T-helper 17 cell (primary cell): Measurements from ENCODE around the gene DDX55. TPM values are rescaled to one million over a fixed set of nuclear protein-coding genes. Genes with fewer than 3 reads are reported as not detected.
"Not testable (repeated sequence)": the region's sequence is repeated elsewhere in the genome, so short reads cannot be mapped to it uniquely, and the experiment has no call there.

Source experiments
- ATAC-seq: fragments of 150-1000 bp; cut with Tn5 transposase; 2 replicates; pipeline ENCODE4 v1.10.0; 2021; ENCODE audit warnings: mild to moderate bottlenecking, moderate library complexity
- DNase-seq, 3 donors: peaks; one replicate each; pipeline versions ENCODE4 v3.0.0 to v3.0.0-alpha.2; 2020 to 2021
- H3K9me3 ChIP-seq: one replicate; pipeline ENCODE4 v1.7.0; 2013; ENCODE audit warnings: low read length, mild to moderate bottlenecking; ENCODE audit not compliant: control insufficient read depth, poor library complexity, severe bottlenecking
- H3K27ac Mint-ChIP-seq: one replicate; pipeline ENCODE4 v1.8.0; 2022; ENCODE audit warnings: mild to moderate bottlenecking, moderate library complexity, mixed read lengths
- H3K27me3 Mint-ChIP-seq: one replicate; pipeline ENCODE4 v1.8.0; 2022; ENCODE audit warnings: mixed read lengths
- H3K36me3 Mint-ChIP-seq: one replicate; pipeline ENCODE4 v1.8.0; 2022; ENCODE audit warnings: low read depth, mixed read lengths
- H3K4me1 Mint-ChIP-seq: one replicate; pipeline ENCODE4 v1.8.0; 2022; ENCODE audit warnings: mild to moderate bottlenecking, mixed read lengths
- H3K4me3 Mint-ChIP-seq: one replicate; pipeline ENCODE4 v1.8.0; 2022; ENCODE audit warnings: mild to moderate bottlenecking, moderate library complexity, mixed read lengths
- total RNA-seq, 4 donors: library from RNA in 2 of 4; stranded (reverse) in 2 of 4; gene quantifications; one replicate each; pipeline ENCODE4 v1.2.3 and lab custom pipeline; 2022 to 2026

Gene DDX55
- total RNA-seq, 2 donors from 2014 or later = 22.7 to 26.0 TPM

GRCh38 chr12:123595729-123596128, 6.2 kb upstream of the DDX55 start:
- DNase-seq (no peak), ATAC-seq (no peak)
- no peak overlapping the region for H3K27ac Mint-ChIP-seq
- no peak overlapping the region for H3K4me3 Mint-ChIP-seq
- peaks cover 6% of the 10 kb centered on the region for H3K36me3 Mint-ChIP-seq
- peaks cover 16% of the 10 kb centered on the region for H3K4me1 Mint-ChIP-seq
- H3K27me3 Mint-ChIP-seq = no peaks in the 10 kb centered on the region
- H3K9me3 ChIP-seq = no peaks in the 10 kb centered on the region

GRCh38 chr12:123597100-123597499, 4.8 kb upstream of the DDX55 start:
- no peak overlapping the region for H3K4me3 Mint-ChIP-seq
- H3K27ac Mint-ChIP-seq = no peak overlapping the region
- no peak for ATAC-seq
- peaks cover 15% of the 10 kb centered on the region for H3K4me1 Mint-ChIP-seq
- H3K9me3 ChIP-seq = no peaks in the 10 kb centered on the region
- H3K27me3 Mint-ChIP-seq = no peaks in the 10 kb centered on the region
- H3K36me3 Mint-ChIP-seq = peaks cover 4% of the 10 kb centered on the region
- no peak for DNase-seq

GRCh38 chr12:123598522-123598921, 3.4 kb upstream of the DDX55 start:
- Mint-ChIP-seq H3K4me3 (no peak overlapping the region), H3K36me3 (peaks cover 3% of the 10 kb centered on the region), H3K27ac (peak overlapping the region; percentile 79), H3K27me3 (no peaks in the 10 kb centered on the region), H3K4me1 (peaks cover 21% of the 10 kb centered on the region)
- DNase-seq = no peak
- ATAC-seq = no peak
- H3K9me3 ChIP-seq = no peaks in the 10 kb centered on the region

- Mint-ChIP-seq H3K4me1 (peaks cover 21% of the 10 kb centered on the region), H3K36me3 (peaks cover 3% of the 10 kb centered on the region), H3K4me3 (peak overlapping the region; percentile 63), H3K27ac (peak overlapping the region; percentile 79), H3K27me3 (no peaks in the 10 kb centered on the region)
- DNase-seq (no peak), ATAC-seq (no peak)
- H3K9me3 ChIP-seq = no peaks in the 10 kb centered on the region
Measured at GRCh38 chr12:123599310-123599709, 2.6 kb upstream of the DDX55 start.

GRCh38 chr12:123599721-123600120, 2.2 kb upstream of the DDX55 start:
- peak overlapping the region; percentile 95 for H3K27ac Mint-ChIP-seq
- ATAC-seq = no peak
- H3K4me3 Mint-ChIP-seq = peak overlapping the region; percentile 63
- no peaks in the 10 kb centered on the region for H3K9me3 ChIP-seq
- H3K4me1 Mint-ChIP-seq = peaks cover 21% of the 10 kb centered on the region
- no peak for DNase-seq
- peaks cover 3% of the 10 kb centered on the region for H3K36me3 Mint-ChIP-seq
- H3K27me3 Mint-ChIP-seq = no peaks in the 10 kb centered on the region

GRCh38 chr12:123602651-123603195, 824 bp downstream of the DDX55 start:
- Mint-ChIP-seq H3K4me3 (peak overlapping the region; percentile 99), H3K4me1 (peaks cover 24% of the 10 kb centered on the region), H3K36me3 (peaks cover 3% of the 10 kb centered on the region), H3K27me3 (no peaks in the 10 kb centered on the region), H3K27ac (peak overlapping the region; percentile 95)
- H3K9me3 ChIP-seq = no peaks in the 10 kb centered on the region
- ATAC-seq = no peak
- DNase-seq = no peak

- not testable (repeated sequence) for H3K9me3 ChIP-seq, H3K4me3 Mint-ChIP-seq, DNase-seq, ATAC-seq, H3K27me3 Mint-ChIP-seq, H3K27ac Mint-ChIP-seq, H3K36me3 Mint-ChIP-seq
- peaks cover 25% of the 10 kb centered on the region for H3K4me1 Mint-ChIP-seq
Measured at GRCh38 chr12:123603495-123603894, 1.6 kb downstream of the DDX55 start.

GRCh38 chr12:123607756-123608155, 5.9 kb downstream of the DDX55 start:
- H3K36me3 Mint-ChIP-seq = peaks cover 4% of the 10 kb centered on the region

GRCh38 chr12:123608182-123608581, 6.3 kb downstream of the DDX55 start:
- peaks cover 6% of the 10 kb centered on the region for H3K4me1 Mint-ChIP-seq
- H3K9me3 ChIP-seq = no peaks in the 10 kb centered on the region
- DNase-seq = no peak
- no peak for ATAC-seq
- H3K36me3 Mint-ChIP-seq = peaks cover 4% of the 10 kb centered on the region
- peak overlapping the region; percentile 56 for H3K27ac Mint-ChIP-seq
- no peak overlapping the region for H3K4me3 Mint-ChIP-seq
- no peaks in the 10 kb centered on the region for H3K27me3 Mint-ChIP-seq

More at GRCh38 chr12:123607756-123608155, 5.9 kb downstream of the DDX55 start:
- ATAC-seq (no peak), DNase-seq (no peak)
- Mint-ChIP-seq H3K4me3 (no peak overlapping the region), H3K4me1 (peaks cover 10% of the 10 kb centered on the region), H3K27me3 (no peaks in the 10 kb centered on the region), H3K27ac (no peak overlapping the region)
- no peaks in the 10 kb centered on the region for H3K9me3 ChIP-seq

GRCh38 chr12:123614110-123614509, 12.2 kb downstream of the DDX55 start:
- no peaks in the 10 kb centered on the region for H3K9me3 ChIP-seq
- Mint-ChIP-seq H3K36me3 (peaks cover 7% of the 10 kb centered on the region), H3K4me1 (peaks cover 2% of the 10 kb centered on the region), H3K27me3 (no peaks in the 10 kb centered on the region), H3K27ac (no peak overlapping the region), H3K4me3 (no peak overlapping the region)
- DNase-seq (no peak), ATAC-seq (no peak)

- H3K36me3 Mint-ChIP-seq = peaks cover 7% of the 10 kb centered on the region
- no peak overlapping the region for H3K4me3 Mint-ChIP-seq
- DNase-seq (no peak), ATAC-seq (no peak)
- no peaks in the 10 kb centered on the region for H3K9me3 ChIP-seq
- no peaks in the 10 kb centered on the region for H3K27me3 Mint-ChIP-seq
- peaks cover 2% of the 10 kb centered on the region for H3K4me1 Mint-ChIP-seq
- no peak overlapping the region for H3K27ac Mint-ChIP-seq
Measured at GRCh38 chr12:123614531-123614930, 12.6 kb downstream of the DDX55 start.

GRCh38 chr12:123617144-123617543, 15.2 kb downstream of the DDX55 start:
- H3K4me1 Mint-ChIP-seq = peaks cover 2% of the 10 kb centered on the region
- H3K27ac Mint-ChIP-seq = peak overlapping the region; percentile 29
- no peak for DNase-seq
- ATAC-seq = no peak
- no peaks in the 10 kb centered on the region for H3K9me3 ChIP-seq
- H3K27me3 Mint-ChIP-seq = no peaks in the 10 kb centered on the region
- H3K36me3 Mint-ChIP-seq = peaks cover 9% of the 10 kb centered on the region
- no peak overlapping the region for H3K4me3 Mint-ChIP-seq

GRCh38 chr12:123617580-123617979, 15.7 kb downstream of the DDX55 start:
- Mint-ChIP-seq H3K4me1 (peaks cover 2% of the 10 kb centered on the region), H3K27ac (peak overlapping the region; percentile 29), H3K36me3 (peaks cover 9% of the 10 kb centered on the region), H3K27me3 (no peaks in the 10 kb centered on the region), H3K4me3 (no peak overlapping the region)
- DNase-seq = no peak
- no peaks in the 10 kb centered on the region for H3K9me3 ChIP-seq
- ATAC-seq = no peak

GRCh38 chr12:123621101-123621500, 19.2 kb downstream of the DDX55 start:
- peaks cover 8% of the 10 kb centered on the region for H3K36me3 Mint-ChIP-seq

More at GRCh38 chr12:123621101-123621500, 19.2 kb downstream of the DDX55 start:
- H3K4me1 Mint-ChIP-seq = peaks cover 2% of the 10 kb centered on the region
- no peak overlapping the region for H3K4me3 Mint-ChIP-seq
- H3K27me3 Mint-ChIP-seq = no peaks in the 10 kb centered on the region
- no peaks in the 10 kb centered on the region for H3K9me3 ChIP-seq
- ATAC-seq (no peak), DNase-seq (no peak)
- H3K27ac Mint-ChIP-seq = no peak overlapping the region
